Ishikawa (cell line): ENCODE results near the gene BPIFB4.

ENCODE experiments used
- CEBPB ChIP-seq: IDR thresholded peaks from 2 replicates; pipeline ENCODE4 v1.6.1; 2012
- CREB1 ChIP-seq: IDR thresholded peaks from 2 replicates; pipeline ENCODE4 v1.6.1; 2012; ENCODE audit warnings: low read depth
- EGR1 ChIP-seq: IDR thresholded peaks from 2 replicates; pipeline ENCODE4 v1.6.1; 2012
- EP300 ChIP-seq: IDR thresholded peaks from 2 replicates; pipeline ENCODE4 v1.6.1; 2012; ENCODE audit warnings: borderline replicate concordance
- FOXM1 ChIP-seq: IDR thresholded peaks from 2 replicates; pipeline ENCODE4 v1.6.1; 2012; ENCODE audit warnings: low read depth, borderline replicate concordance
- NFIC ChIP-seq: IDR thresholded peaks from 2 replicates; pipeline ENCODE4 v1.6.1; 2012
- RAD21 ChIP-seq: IDR thresholded peaks from 2 replicates; pipeline ENCODE4 v1.6.1; 2012; ENCODE audit warnings: low read depth
- TAF1 ChIP-seq: IDR thresholded peaks from 2 replicates; pipeline ENCODE4 v1.6.1; 2012; ENCODE audit warnings: low read depth, mild to moderate bottlenecking
- TCF12 ChIP-seq: IDR thresholded peaks from 2 replicates; pipeline ENCODE4 v1.6.1; 2012; ENCODE audit warnings: low read depth
- TEAD4 ChIP-seq: IDR thresholded peaks from 2 replicates; pipeline ENCODE4 v1.6.1; 2012
- YY1 ChIP-seq: IDR thresholded peaks from 2 replicates; pipeline ENCODE4 v1.6.1; 2012; ENCODE audit warnings: low read depth
- ZBTB7A ChIP-seq: IDR thresholded peaks from 2 replicates; pipeline ENCODE4 v1.6.1; 2012; ENCODE audit warnings: low read depth
- TF ChIP-seq, protein P1 (sequence below): IDR thresholded peaks from 2 replicates; pipeline ENCODE4 v1.6.1; 2012
- TF ChIP-seq, protein P2 (sequence below): IDR thresholded peaks from 2 replicates; pipeline ENCODE4 v1.6.1; 2012; ENCODE audit warnings: low read depth, mild to moderate bottlenecking
- TF ChIP-seq, protein P3 (sequence below): IDR thresholded peaks from 2 replicates; pipeline ENCODE4 v1.6.1; 2012

BPIFB4 gene

DNA sequence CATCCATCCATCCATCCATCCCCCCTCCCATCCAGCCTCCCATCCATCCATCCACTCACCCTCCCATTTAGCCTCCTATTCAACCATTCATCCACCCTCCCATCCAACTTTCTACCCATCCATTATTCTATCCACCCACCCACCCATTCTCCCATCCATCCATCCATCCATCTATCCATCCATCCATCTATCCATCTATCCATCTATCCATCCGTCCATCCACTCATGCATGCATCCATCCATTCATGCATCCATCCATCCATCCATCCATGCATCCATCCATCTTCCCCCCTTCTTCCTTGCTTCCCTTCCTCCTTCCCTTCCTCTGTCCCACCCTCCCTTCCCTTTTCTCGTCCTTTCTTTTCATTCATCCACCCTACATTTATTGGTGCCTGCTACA lies 4.8 kb upstream of the BPIFB4 start:
- TF ChIP-seq ZBTB7A (no peak), TEAD4 (no peak), NFIC (no peak), EGR1 (no peak), CREB1 (no peak), TCF12 (no peak), EP300 (no peak), RAD21 (no peak), FOXM1 (no peak), CEBPB (no peak), TAF1 (no peak), YY1 (no peak)
- TF ChIP-seq, protein P1, sequence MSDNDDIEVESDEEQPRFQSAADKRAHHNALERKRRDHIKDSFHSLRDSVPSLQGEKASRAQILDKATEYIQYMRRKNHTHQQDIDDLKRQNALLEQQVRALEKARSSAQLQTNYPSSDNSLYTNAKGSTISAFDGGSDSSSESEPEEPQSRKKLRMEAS = no peak
- TF ChIP-seq, protein P2, sequence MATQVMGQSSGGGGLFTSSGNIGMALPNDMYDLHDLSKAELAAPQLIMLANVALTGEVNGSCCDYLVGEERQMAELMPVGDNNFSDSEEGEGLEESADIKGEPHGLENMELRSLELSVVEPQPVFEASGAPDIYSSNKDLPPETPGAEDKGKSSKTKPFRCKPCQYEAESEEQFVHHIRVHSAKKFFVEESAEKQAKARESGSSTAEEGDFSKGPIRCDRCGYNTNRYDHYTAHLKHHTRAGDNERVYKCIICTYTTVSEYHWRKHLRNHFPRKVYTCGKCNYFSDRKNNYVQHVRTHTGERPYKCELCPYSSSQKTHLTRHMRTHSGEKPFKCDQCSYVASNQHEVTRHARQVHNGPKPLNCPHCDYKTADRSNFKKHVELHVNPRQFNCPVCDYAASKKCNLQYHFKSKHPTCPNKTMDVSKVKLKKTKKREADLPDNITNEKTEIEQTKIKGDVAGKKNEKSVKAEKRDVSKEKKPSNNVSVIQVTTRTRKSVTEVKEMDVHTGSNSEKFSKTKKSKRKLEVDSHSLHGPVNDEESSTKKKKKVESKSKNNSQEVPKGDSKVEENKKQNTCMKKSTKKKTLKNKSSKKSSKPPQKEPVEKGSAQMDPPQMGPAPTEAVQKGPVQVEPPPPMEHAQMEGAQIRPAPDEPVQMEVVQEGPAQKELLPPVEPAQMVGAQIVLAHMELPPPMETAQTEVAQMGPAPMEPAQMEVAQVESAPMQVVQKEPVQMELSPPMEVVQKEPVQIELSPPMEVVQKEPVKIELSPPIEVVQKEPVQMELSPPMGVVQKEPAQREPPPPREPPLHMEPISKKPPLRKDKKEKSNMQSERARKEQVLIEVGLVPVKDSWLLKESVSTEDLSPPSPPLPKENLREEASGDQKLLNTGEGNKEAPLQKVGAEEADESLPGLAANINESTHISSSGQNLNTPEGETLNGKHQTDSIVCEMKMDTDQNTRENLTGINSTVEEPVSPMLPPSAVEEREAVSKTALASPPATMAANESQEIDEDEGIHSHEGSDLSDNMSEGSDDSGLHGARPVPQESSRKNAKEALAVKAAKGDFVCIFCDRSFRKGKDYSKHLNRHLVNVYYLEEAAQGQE = no peak
- TF ChIP-seq, protein P3, sequence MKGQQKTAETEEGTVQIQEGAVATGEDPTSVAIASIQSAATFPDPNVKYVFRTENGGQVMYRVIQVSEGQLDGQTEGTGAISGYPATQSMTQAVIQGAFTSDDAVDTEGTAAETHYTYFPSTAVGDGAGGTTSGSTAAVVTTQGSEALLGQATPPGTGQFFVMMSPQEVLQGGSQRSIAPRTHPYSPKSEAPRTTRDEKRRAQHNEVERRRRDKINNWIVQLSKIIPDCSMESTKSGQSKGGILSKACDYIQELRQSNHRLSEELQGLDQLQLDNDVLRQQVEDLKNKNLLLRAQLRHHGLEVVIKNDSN = no peak

DNA sequence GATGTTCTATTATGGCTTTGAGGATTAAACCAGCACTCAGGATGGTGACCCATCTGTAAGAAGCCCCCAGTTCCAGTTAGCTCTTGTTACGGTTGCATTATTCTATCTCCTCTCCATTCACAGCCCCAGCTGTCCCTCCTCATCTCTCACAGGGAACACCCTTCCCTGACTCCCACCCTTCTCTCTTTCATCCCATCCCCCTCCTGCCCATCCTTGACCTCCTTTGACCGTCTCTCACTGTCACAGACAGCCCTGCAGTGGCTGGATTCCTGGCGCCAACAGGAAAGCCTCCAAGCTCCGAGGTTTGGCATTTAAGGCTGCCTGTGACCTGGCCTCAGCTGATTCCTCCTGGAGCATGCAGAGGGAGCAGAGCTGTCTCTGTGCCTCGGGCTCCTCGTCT lies 4.2 kb upstream of the BPIFB4 start:
- no peak for TF ChIP-seq TCF12
- no peak for TF ChIP-seq CREB1
- no peak for TF ChIP-seq RAD21
- TF ChIP-seq ZBTB7A = no peak
- TF ChIP-seq NFIC = no peak
- TF ChIP-seq YY1 = no peak
- TF ChIP-seq EP300 = no peak
- TF ChIP-seq, protein P2 = no peak
- no peak for TF ChIP-seq EGR1
- TF ChIP-seq CEBPB = no peak
- no peak for TF ChIP-seq FOXM1
- TF ChIP-seq, protein P3 = no peak
- no peak for TF ChIP-seq TEAD4
- TF ChIP-seq, protein P1 = no peak

DNA sequence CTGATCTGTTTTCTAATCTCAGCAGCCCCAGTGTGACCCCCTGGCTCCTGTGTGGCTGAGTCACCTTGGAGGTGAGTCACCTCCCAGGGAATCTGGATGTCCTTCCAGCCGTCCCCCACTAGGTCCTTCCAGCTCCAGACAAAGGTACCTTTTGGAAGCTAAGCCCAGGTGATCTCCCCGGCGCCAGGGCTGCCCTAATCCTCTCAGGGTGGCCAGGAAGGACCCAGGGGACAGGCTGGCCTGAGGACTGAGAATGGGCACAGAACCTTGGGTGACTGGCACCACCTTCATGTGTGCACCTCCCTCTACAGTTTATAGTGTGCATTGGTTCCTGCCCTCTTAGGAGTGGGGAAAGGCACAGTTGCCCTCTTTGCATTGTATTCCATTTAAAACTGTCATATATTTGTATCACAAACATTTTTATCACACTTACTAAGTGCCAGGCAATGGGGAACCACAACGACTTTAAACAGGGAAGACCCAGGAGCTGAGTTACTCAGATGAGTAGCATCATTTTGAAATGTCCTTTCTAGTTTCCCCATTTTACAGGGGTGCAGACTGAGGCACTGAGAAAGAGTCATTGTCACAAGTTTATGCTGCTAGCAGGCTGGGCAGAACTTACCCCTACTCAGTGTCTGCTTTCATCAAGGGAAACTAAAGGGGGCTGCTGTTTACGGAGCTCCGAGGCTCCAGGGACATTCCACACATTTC lies 2.6 kb upstream of the BPIFB4 start:
- TF ChIP-seq RAD21 (peak; percentile 64), EGR1 (no peak), CEBPB (no peak)

DNA sequence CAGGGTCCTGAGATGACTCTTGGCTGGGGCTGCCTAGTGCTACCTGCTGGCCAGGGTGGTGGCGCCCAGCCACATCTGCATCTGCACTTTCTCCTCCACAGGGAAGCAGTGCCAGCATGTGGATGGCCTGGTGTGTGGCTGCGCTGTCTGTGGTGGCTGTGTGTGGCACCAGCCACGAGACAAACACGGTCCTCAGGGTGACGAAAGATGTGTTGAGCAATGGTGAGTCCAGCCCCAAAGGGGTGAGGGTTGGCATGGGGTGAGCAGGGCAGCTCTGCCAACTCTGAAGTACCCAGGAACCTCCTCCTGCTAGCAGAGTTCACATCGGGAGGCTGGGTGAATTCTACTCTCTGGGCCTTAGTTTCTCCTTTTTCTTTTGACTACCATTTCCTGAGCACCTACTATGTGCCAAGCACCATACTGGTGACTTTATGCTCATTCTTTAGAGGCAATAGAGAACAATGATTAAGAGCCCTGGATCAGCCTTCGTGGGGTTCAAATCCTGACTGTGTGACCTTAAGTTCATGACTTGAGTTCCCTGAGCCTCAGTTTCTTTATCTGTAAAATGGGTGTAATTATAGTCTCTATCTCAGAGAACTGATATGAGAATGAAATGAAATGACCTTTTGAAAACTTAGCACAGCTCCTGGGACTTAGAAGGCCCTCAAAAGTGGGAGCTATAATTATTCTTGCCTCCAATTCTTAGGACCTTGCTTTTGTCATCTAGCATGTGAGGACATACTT lies 2.1 kb downstream of the BPIFB4 start:
- TF ChIP-seq CREB1 (no peak), EGR1 (no peak), EP300 (no peak), NFIC (no peak), RAD21 (no peak), TAF1 (no peak), ZBTB7A (no peak), TEAD4 (no peak), CEBPB (no peak), FOXM1 (no peak), YY1 (no peak), TCF12 (no peak)
- TF ChIP-seq, protein P2 = no peak
- TF ChIP-seq, protein P3 = no peak
- TF ChIP-seq, protein P1 = no peak
